ENCODE measurements around the gene ANKS1B. TPM values are rescaled to one million over a fixed set of nuclear protein-coding genes. Genes with fewer than 3 reads are reported as not detected.

Gene ANKS1B
- total RNA-seq, 1 experiment from 2014 or later = 5.8 TPM

DNA sequence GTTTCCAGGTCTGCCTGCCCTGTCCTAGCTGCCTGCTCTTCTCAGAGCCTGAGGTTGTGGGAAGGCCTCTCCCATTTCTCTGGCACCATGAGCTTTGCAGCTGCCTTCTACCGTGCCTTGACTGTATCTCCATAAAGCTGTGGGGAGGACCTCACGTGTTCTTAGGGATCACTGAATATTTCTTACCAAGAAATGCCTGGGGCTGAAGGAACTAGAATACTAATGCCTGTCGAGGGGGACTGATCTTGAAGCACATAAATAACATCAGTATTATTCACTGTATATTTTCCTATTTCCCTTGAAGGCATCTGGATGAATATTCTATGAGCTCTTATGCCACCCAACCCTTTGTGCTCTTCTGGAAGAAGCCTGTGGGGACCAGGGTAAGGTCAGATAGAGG lies 1236.3 kb downstream of the ANKS1B start (continued):
- TF ChIP-seq, protein P1, sequence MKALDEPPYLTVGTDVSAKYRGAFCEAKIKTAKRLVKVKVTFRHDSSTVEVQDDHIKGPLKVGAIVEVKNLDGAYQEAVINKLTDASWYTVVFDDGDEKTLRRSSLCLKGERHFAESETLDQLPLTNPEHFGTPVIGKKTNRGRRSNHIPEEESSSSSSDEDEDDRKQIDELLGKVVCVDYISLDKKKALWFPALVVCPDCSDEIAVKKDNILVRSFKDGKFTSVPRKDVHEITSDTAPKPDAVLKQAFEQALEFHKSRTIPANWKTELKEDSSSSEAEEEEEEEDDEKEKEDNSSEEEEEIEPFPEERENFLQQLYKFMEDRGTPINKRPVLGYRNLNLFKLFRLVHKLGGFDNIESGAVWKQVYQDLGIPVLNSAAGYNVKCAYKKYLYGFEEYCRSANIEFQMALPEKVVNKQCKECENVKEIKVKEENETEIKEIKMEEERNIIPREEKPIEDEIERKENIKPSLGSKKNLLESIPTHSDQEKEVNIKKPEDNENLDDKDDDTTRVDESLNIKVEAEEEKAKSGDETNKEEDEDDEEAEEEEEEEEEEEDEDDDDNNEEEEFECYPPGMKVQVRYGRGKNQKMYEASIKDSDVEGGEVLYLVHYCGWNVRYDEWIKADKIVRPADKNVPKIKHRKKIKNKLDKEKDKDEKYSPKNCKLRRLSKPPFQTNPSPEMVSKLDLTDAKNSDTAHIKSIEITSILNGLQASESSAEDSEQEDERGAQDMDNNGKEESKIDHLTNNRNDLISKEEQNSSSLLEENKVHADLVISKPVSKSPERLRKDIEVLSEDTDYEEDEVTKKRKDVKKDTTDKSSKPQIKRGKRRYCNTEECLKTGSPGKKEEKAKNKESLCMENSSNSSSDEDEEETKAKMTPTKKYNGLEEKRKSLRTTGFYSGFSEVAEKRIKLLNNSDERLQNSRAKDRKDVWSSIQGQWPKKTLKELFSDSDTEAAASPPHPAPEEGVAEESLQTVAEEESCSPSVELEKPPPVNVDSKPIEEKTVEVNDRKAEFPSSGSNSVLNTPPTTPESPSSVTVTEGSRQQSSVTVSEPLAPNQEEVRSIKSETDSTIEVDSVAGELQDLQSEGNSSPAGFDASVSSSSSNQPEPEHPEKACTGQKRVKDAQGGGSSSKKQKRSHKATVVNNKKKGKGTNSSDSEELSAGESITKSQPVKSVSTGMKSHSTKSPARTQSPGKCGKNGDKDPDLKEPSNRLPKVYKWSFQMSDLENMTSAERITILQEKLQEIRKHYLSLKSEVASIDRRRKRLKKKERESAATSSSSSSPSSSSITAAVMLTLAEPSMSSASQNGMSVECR (CRISPR knock-in tag; IDR thresholded peaks at IDR 0.05; ENCODE audit: borderline replicate concordance) = no peak
- TF ChIP-seq STAT6 (CRISPR knock-in tag; conservative IDR thresholded peaks at IDR 0.05; ENCODE audit: low read depth) = no peak
- TF ChIP-seq SOX15 (CRISPR knock-in tag; IDR thresholded peaks at IDR 0.05) = no peak

DNA sequence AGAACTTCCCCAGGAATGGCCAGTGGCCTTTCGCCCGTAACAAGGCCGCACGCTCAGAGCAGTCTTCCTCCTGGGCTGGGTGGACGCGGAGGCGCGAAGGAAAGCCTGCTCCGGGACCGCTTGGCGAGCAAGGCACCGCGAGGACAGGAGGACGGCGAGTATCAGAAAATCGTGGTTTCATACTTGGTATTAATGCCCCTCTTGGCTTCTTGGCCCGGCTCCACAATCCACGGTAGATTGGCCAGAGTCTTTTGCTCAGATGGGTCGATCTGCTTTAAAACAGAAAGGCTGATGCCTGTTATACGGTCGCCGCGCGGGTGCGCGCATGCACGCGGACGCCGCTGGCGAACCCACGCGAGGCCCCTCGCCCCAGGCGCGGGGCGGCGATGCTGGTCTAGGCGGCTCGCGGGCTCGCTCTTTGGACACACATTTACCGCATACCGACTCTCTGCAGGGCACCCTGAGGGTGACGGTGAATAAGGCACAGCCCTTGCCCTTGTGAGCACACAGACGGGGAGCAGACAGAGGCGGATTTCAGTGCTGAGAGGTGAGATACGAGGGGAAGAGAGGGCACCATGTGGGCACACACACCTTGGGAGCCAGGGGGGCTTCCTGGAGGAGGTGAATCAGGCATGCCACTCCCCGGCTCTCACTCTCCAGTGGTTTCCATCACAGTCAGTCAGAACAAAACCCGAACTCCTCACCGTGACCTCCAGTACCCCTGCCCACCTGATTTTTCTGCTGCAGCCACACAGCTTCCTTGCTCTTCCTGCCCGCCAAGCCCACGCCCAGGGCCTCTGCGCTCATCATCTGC lies 1239.0 kb downstream of the ANKS1B start:
- H3K27me3 Mint-ChIP-seq (ENCODE audit: low read depth) = peaks cover 39% of the 10 kb centered on the region
- peak; percentile 45 for ATAC-seq
- POLR2A ChIA-PET = no interaction called here
- H3K27ac Mint-ChIP-seq = no peak overlapping the region
- peak overlapping the region; percentile 64 for H3K4me3 Mint-ChIP-seq
- CTCF ChIA-PET = no interaction called here
- peaks cover 36% of the 10 kb centered on the region for H3K4me1 Mint-ChIP-seq
- no peaks in the 10 kb centered on the region for H3K9me3 Mint-ChIP-seq
- no peaks in the 10 kb centered on the region for H3K36me3 Mint-ChIP-seq
- TF ChIP-seq FOXP1 (CRISPR knock-in tag; IDR thresholded peaks at IDR 0.05; ENCODE audit: borderline replicate concordance) (peak; percentile 48; the same call in 1 of the 2 replicates), CBFB (CRISPR knock-in tag; IDR thresholded peaks at IDR 0.05; ENCODE audit: low read depth) (no peak), TP53 (CRISPR knock-in tag; IDR thresholded peaks at IDR 0.05) (0 out of 2 replicates have a peak, but pooled peaks have one; percentile 50), STAT6 (CRISPR knock-in tag; conservative IDR thresholded peaks at IDR 0.05; ENCODE audit: low read depth) (no peak)
- TF ChIP-seq, protein P2, sequence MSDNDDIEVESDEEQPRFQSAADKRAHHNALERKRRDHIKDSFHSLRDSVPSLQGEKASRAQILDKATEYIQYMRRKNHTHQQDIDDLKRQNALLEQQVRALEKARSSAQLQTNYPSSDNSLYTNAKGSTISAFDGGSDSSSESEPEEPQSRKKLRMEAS (CRISPR knock-in tag; IDR thresholded peaks at IDR 0.05) = peak; percentile 83
- peak; percentile 42 for DNase-seq (ENCODE audit: low spot score)

GRCh38 chr12:98744680-98745079 lies 1240.1 kb downstream of the ANKS1B start:
- CTCF ChIA-PET = no interaction called here
- peaks cover 47% of the 10 kb centered on the region for H3K27me3 Mint-ChIP-seq (ENCODE audit: low read depth)
- TF ChIP-seq HMGXB4 (CRISPR knock-in tag; IDR thresholded peaks at IDR 0.05) (no peak), ATF2 (CRISPR knock-in tag; IDR thresholded peaks at IDR 0.05; ENCODE audit: borderline replicate concordance, low read depth) (no peak), ETV6 (CRISPR knock-in tag; IDR thresholded peaks at IDR 0.05) (no peak), ZNF263 (CRISPR knock-in tag; IDR thresholded peaks at IDR 0.05; ENCODE audit: low read depth) (no peak), ESRRA (CRISPR knock-in tag; IDR thresholded peaks at IDR 0.05; ENCODE audit: borderline replicate concordance) (no peak), ZNF671 (CRISPR knock-in tag; IDR thresholded peaks at IDR 0.05) (no peak), CBFB (CRISPR knock-in tag; IDR thresholded peaks at IDR 0.05; ENCODE audit: low read depth) (no peak), GTF2I (CRISPR knock-in tag; conservative IDR thresholded peaks at IDR 0.05) (no peak), ZNF138 (CRISPR knock-in tag; conservative IDR thresholded peaks at IDR 0.05) (no peak), E2F1 (CRISPR knock-in tag; IDR thresholded peaks at IDR 0.05) (no peak), PRRX2 (CRISPR knock-in tag; IDR thresholded peaks at IDR 0.05) (no peak)

More at GRCh38 chr12:98744680-98745079, 1240.1 kb downstream of the ANKS1B start:
- ATAC-seq = no peak
- POLR2A ChIA-PET = no interaction called here
- no peaks in the 10 kb centered on the region for H3K9me3 Mint-ChIP-seq
- no peak overlapping the region for H3K4me3 Mint-ChIP-seq
- DNase-seq (ENCODE audit: low spot score) = no peak
- no peaks in the 10 kb centered on the region for H3K36me3 Mint-ChIP-seq
- no peak overlapping the region for H3K27ac Mint-ChIP-seq
- peaks cover 29% of the 10 kb centered on the region for H3K4me1 Mint-ChIP-seq
